Tibial nerve (tissue), 3 donors: ENCODE measurements around the gene BRK1.
"Not testable (repeated sequence)": the region's sequence is repeated elsewhere in the genome, so short reads cannot be mapped to it uniquely, and the experiment has no call there.

Experiments
- CTCF ChIP-seq, 5 experiments: fragments of 200-600 bp in 3 of 5; fragments of 450-650 bp in 2 of 5; sonication (generic) in 3 of 5; IDR thresholded peaks; one replicate each; pipeline ENCODE4 v1.5.1; 2016 to 2019; ENCODE audit warnings: antibody characterized with exemption in 5 of 5, mild to moderate bottlenecking in 3 of 5, moderate library complexity in 2 of 5
- POLR2A ChIP-seq, 2 donors: fragments of 450-650 bp; IDR thresholded peaks; one replicate each; pipeline ENCODE4 v1.6.1; 2017; ENCODE audit warnings: antibody characterized with exemption in 2 of 2, mild to moderate bottlenecking in 2 of 2, moderate library complexity in 2 of 2

GRCh38 chr3:10070077-10070476 is 45.4 kb upstream of the BRK1 start:
- not testable (repeated sequence) for TF ChIP-seq CTCF, POLR2A (IDR thresholded peaks at IDR 0.05)
